Gastrocnemius medialis (tissue), 4 donors: ENCODE data around the gene UBC.

Experiments
- POLR2A ChIP-seq, 2 donors: fragments of 450-650 bp; IDR thresholded peaks; one replicate each; pipeline ENCODE4 v1.6.1; 2017; ENCODE audit warnings: antibody characterized with exemption in 2 of 2, mild to moderate bottlenecking in 2 of 2, moderate library complexity in 2 of 2
- TF ChIP-seq, protein P1 (sequence below), 5 experiments: fragments of 450-650 bp in 3 of 5; fragments of 200-600 bp in 2 of 5; sonication (generic) in 2 of 5; IDR thresholded peaks in 4 of 5; conservative IDR thresholded peaks in 1 of 5; 1 replicate in 4 of 5; 2 replicates in 1 of 5; pipeline ENCODE4 v1.5.1; 2016 to 2019; ENCODE audit warnings: antibody characterized with exemption in 5 of 5, mild to moderate bottlenecking in 3 of 5, moderate library complexity in 3 of 5

DNA sequence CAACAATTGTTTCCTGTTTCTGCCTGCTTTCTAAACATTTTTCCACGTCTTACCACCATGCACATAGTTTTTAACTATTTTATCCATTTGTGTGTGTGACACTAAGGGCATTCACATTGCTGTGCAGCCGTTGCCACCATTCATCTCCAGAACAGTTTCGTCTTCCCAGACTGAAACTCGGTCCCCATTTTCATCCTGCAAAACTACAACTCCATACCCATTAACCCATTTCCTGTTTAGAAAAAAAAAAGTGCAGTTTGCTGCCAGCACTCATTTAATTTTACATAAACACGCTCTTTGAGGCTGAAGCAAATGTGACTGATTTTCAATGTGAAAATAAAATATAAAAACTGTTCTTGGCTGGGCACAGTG lies 15.5 kb downstream of the UBC start:
- no peak for TF ChIP-seq POLR2A (IDR thresholded peaks at IDR 0.05)
- TF ChIP-seq, protein P1, sequence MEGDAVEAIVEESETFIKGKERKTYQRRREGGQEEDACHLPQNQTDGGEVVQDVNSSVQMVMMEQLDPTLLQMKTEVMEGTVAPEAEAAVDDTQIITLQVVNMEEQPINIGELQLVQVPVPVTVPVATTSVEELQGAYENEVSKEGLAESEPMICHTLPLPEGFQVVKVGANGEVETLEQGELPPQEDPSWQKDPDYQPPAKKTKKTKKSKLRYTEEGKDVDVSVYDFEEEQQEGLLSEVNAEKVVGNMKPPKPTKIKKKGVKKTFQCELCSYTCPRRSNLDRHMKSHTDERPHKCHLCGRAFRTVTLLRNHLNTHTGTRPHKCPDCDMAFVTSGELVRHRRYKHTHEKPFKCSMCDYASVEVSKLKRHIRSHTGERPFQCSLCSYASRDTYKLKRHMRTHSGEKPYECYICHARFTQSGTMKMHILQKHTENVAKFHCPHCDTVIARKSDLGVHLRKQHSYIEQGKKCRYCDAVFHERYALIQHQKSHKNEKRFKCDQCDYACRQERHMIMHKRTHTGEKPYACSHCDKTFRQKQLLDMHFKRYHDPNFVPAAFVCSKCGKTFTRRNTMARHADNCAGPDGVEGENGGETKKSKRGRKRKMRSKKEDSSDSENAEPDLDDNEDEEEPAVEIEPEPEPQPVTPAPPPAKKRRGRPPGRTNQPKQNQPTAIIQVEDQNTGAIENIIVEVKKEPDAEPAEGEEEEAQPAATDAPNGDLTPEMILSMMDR (IDR thresholded peaks at IDR 0.05 in 4 of 5, conservative IDR thresholded peaks at IDR 0.05 in 1 of 5) = no peak
